Mesendoderm (in vitro differentiated cells): Measurements from ENCODE around the gene TEAD3.
A peak's percentile ranks its signal among the peaks of the same experiment; 100 is the strongest.

Experiments
- DNase-seq: peaks from one replicate; pipeline ENCODE4 v3.0.0; 2013
- H2AK5ac ChIP-seq: 2 replicates; pipeline ENCODE4 v1.6.1; 2013; ENCODE audit warnings: low read length, inconsistent platforms
- H2BK120ac ChIP-seq: 2 replicates; pipeline ENCODE4 v1.6.1; 2013; ENCODE audit warnings: low read depth, mild to moderate bottlenecking, low read length, moderate library complexity, mixed read lengths
- H2BK15ac ChIP-seq: replicated peaks from 2 replicates; pipeline ENCODE4 v1.6.1; 2013; ENCODE audit warnings: low read depth, mild to moderate bottlenecking, moderate library complexity
- H2BK5ac ChIP-seq: 2 replicates; pipeline ENCODE4 v1.6.1; 2013; ENCODE audit warnings: low read length, inconsistent platforms
- H3K18ac ChIP-seq: 2 replicates; pipeline ENCODE4 v1.6.1; 2013; ENCODE audit warnings: mild to moderate bottlenecking, low read length, mixed read lengths
- H3K23ac ChIP-seq: one replicate; pipeline ENCODE4 v1.6.1; 2013; ENCODE audit warnings: low read length
- H3K27ac ChIP-seq: 2 replicates; pipeline ENCODE4 v1.5.1; 2013; ENCODE audit warnings: low read depth, mild to moderate bottlenecking, inconsistent platforms, low read length, moderate library complexity
- H3K27me3 ChIP-seq: 2 replicates; pipeline ENCODE4 v1.6.1; 2013; ENCODE audit warnings: low read length, control low read depth, mild to moderate bottlenecking, inconsistent platforms; ENCODE audit not compliant: insufficient read depth, poor library complexity
- H3K36me3 ChIP-seq: 2 replicates; pipeline ENCODE4 v1.6.1; 2013; ENCODE audit warnings: low read length, inconsistent platforms; ENCODE audit not compliant: control insufficient read depth, insufficient read depth
- H3K4ac ChIP-seq: one replicate; pipeline ENCODE4 v1.6.1; 2013; ENCODE audit warnings: low read depth, mild to moderate bottlenecking, low read length, moderate library complexity
- H3K4me1 ChIP-seq: 2 replicates; pipeline ENCODE4 v1.6.1; 2013; ENCODE audit warnings: low read depth, low read length, inconsistent platforms; ENCODE audit not compliant: control insufficient read depth
- H3K4me2 ChIP-seq: 2 replicates; pipeline ENCODE4 v1.6.1; 2013; ENCODE audit warnings: low read length
- H3K4me3 ChIP-seq: 2 replicates; pipeline ENCODE4 v1.5.1; 2013; ENCODE audit warnings: mild to moderate bottlenecking, low read length
- H3K56ac ChIP-seq: one replicate; pipeline ENCODE4 v1.6.1; 2013; ENCODE audit warnings: low read length
- H3K79me1 ChIP-seq: 2 replicates; pipeline ENCODE4 v1.6.1; 2013; ENCODE audit warnings: low read length, inconsistent platforms
- H3K79me2 ChIP-seq: 2 replicates; pipeline ENCODE4 v1.6.1; 2013; ENCODE audit warnings: mild to moderate bottlenecking, low read length; ENCODE audit not compliant: control insufficient read depth, insufficient read depth
- H3K9ac ChIP-seq: 2 replicates; pipeline ENCODE4 v1.6.1; 2013; ENCODE audit warnings: low read length, inconsistent platforms
- H4K5ac ChIP-seq: one replicate; pipeline ENCODE4 v1.6.1; 2013; ENCODE audit warnings: low read length
- H4K8ac ChIP-seq: one replicate; pipeline ENCODE4 v1.6.1; 2013; ENCODE audit warnings: low read depth, mild to moderate bottlenecking, control low read depth, low read length, moderate library complexity
- WGBS: extraction: QIAGEN DNeasy Blood & Tissue Kit; methylation state at CpG from one replicate; pipeline ENCODE4 v1.1.7; 2013; ENCODE audit warnings: low lambda C conversion rate, missing lambda C conversion rate; ENCODE audit not compliant: insufficient coverage; ENCODE audit errors: extremely low coverage; 5-methylcytosine and 5-hydroxymethylcytosine counted together

Gene TEAD3

GRCh38 chr6:35497571-35498421, 917 bp upstream of the TEAD3 start:
- Histone ChIP-seq H2BK15ac (no peak overlapping the region), H4K5ac (no peak overlapping the region), H3K23ac (peak overlapping the region; percentile 83), H4K8ac (peak overlapping the region; percentile 69), H3K4me1 (peaks cover 19% of the 10 kb centered on the region), H3K4me2 (peak overlapping the region; percentile 76), H3K79me2 (peaks cover 32% of the 10 kb centered on the region), H3K27ac (peak overlapping the region; percentile 93), H3K18ac (peak overlapping the region; percentile 99), H2BK5ac (peak overlapping the region; percentile 81), H3K79me1 (peaks cover 13% of the 10 kb centered on the region), H3K4ac (peak overlapping the region; percentile 98), H3K9ac (peak overlapping the region; percentile 93), H2BK120ac (peak overlapping the region; percentile 65), H3K4me3 (peak overlapping the region; percentile 64), H3K36me3 (no peaks in the 10 kb centered on the region), H3K56ac (peak overlapping the region; percentile 99), H3K27me3 (no peaks in the 10 kb centered on the region), H2AK5ac (peak overlapping the region; percentile 57)
- peak; percentile 84 for DNase-seq
- no CpG with 5 or more reads among the region's 77 CpGs for WGBS

GRCh38 chr6:35496036-35496840, 641 bp downstream of the TEAD3 start:
- H3K27ac ChIP-seq: peak overlapping the region; percentile 62
- no peaks in the 10 kb centered on the region for H3K36me3 ChIP-seq
- WGBS: no CpG with 5 or more reads among the region's 63 CpGs
- peak overlapping the region; percentile 88 for H3K18ac ChIP-seq
- H3K4me1 ChIP-seq: peaks cover 34% of the 10 kb centered on the region
- H3K56ac ChIP-seq: peak overlapping the region; percentile 88
- no peak overlapping the region for H3K23ac ChIP-seq
- peaks cover 44% of the 10 kb centered on the region for H3K79me2 ChIP-seq
- no peak overlapping the region for H4K8ac ChIP-seq
- peak; percentile 58 for DNase-seq
- H3K4me2 ChIP-seq: peak overlapping the region; percentile 75
- peak overlapping the region; percentile 75 for H3K4ac ChIP-seq
- H3K4me3 ChIP-seq: peak overlapping the region; percentile 66
- no peaks in the 10 kb centered on the region for H3K27me3 ChIP-seq
- H3K79me1 ChIP-seq: peaks cover 18% of the 10 kb centered on the region
- peak overlapping the region; percentile 46 for H2BK120ac ChIP-seq
- H4K5ac ChIP-seq: no peak overlapping the region
- H3K9ac ChIP-seq: peak overlapping the region; percentile 87
- no peak overlapping the region for H2AK5ac ChIP-seq
- H2BK5ac ChIP-seq: no peak overlapping the region
- peak overlapping the region; percentile 37 for H2BK15ac ChIP-seq

- no peak overlapping the region for H4K5ac ChIP-seq
- no peak overlapping the region for H2AK5ac ChIP-seq
- H3K79me2 ChIP-seq: peaks cover 46% of the 10 kb centered on the region
- H3K18ac ChIP-seq: peak overlapping the region; percentile 88
- H2BK120ac ChIP-seq: no peak overlapping the region
- no peak overlapping the region for H4K8ac ChIP-seq
- H3K4me2 ChIP-seq: peak overlapping the region; percentile 75
- H3K27ac ChIP-seq: no peak overlapping the region
- H3K4me1 ChIP-seq: peaks cover 39% of the 10 kb centered on the region
- WGBS: no CpG with 5 or more reads among the region's 9 CpGs
- no peak overlapping the region for H2BK15ac ChIP-seq
- H3K9ac ChIP-seq: peak overlapping the region; percentile 87
- H3K23ac ChIP-seq: no peak overlapping the region
- H2BK5ac ChIP-seq: no peak overlapping the region
- H3K4me3 ChIP-seq: peak overlapping the region; percentile 66
- no peaks in the 10 kb centered on the region for H3K27me3 ChIP-seq
- DNase-seq: no peak
- H3K4ac ChIP-seq: peak overlapping the region; percentile 75
- peaks cover 19% of the 10 kb centered on the region for H3K79me1 ChIP-seq
- H3K36me3 ChIP-seq: no peaks in the 10 kb centered on the region
- peak overlapping the region; percentile 88 for H3K56ac ChIP-seq
These were observed 1.4 kb downstream of the TEAD3 start for GRCh38 chr6:35495258-35496035.

GRCh38 chr6:35494161-35494563, 2.7 kb downstream of the TEAD3 start:
- Histone ChIP-seq H2BK15ac (no peak overlapping the region), H2AK5ac (no peak overlapping the region), H3K27me3 (no peaks in the 10 kb centered on the region), H3K27ac (no peak overlapping the region), H4K5ac (no peak overlapping the region), H3K4ac (no peak overlapping the region), H2BK120ac (no peak overlapping the region), H3K79me1 (peaks cover 21% of the 10 kb centered on the region), H3K56ac (peak overlapping the region; percentile 52), H3K9ac (peak overlapping the region; percentile 48), H4K8ac (no peak overlapping the region), H3K18ac (no peak overlapping the region), H3K36me3 (no peaks in the 10 kb centered on the region), H3K79me2 (peaks cover 54% of the 10 kb centered on the region), H3K4me2 (peak overlapping the region; percentile 26), H3K23ac (no peak overlapping the region), H3K4me1 (peaks cover 43% of the 10 kb centered on the region), H3K4me3 (no peak overlapping the region), H2BK5ac (no peak overlapping the region)
- no CpG with 5 or more reads among the region's 4 CpGs for WGBS
- no peak for DNase-seq

- Histone ChIP-seq H3K27ac (no peak overlapping the region), H2BK120ac (no peak overlapping the region)
- no CpG with 5 or more reads among the region's 28 CpGs for WGBS
These were observed 3.4 kb downstream of the TEAD3 start for GRCh38 chr6:35493307-35493983.

More at GRCh38 chr6:35493307-35493983, 3.4 kb downstream of the TEAD3 start:
- H4K5ac ChIP-seq: no peak overlapping the region
- peak overlapping the region; percentile 48 for H3K9ac ChIP-seq
- H3K79me1 ChIP-seq: peaks cover 21% of the 10 kb centered on the region
- no peak overlapping the region for H4K8ac ChIP-seq
- no peaks in the 10 kb centered on the region for H3K27me3 ChIP-seq
- no peak overlapping the region for H3K4ac ChIP-seq
- no peak overlapping the region for H3K4me2 ChIP-seq
- H2BK15ac ChIP-seq: no peak overlapping the region
- H2BK5ac ChIP-seq: no peak overlapping the region
- H3K56ac ChIP-seq: peak overlapping the region; percentile 52
- H3K18ac ChIP-seq: no peak overlapping the region
- no peak overlapping the region for H3K23ac ChIP-seq
- DNase-seq: no peak
- peaks cover 39% of the 10 kb centered on the region for H3K4me1 ChIP-seq
- H3K4me3 ChIP-seq: no peak overlapping the region
- H3K79me2 ChIP-seq: peaks cover 56% of the 10 kb centered on the region
- peak overlapping the region; percentile 18 for H2AK5ac ChIP-seq
- H3K36me3 ChIP-seq: no peaks in the 10 kb centered on the region
